ENCODE measurements around the gene SMARCA4. TPM values are rescaled to one million over a fixed set of nuclear protein-coding genes. Genes with fewer than 3 reads are reported as not detected.
A peak's percentile ranks its signal among the peaks of the same experiment; 100 is the strongest.

Gene SMARCA4
- total RNA-seq, 1 experiment from 2014 or later, result 261 TPM

- H3K27ac ChIP-seq (ENCODE audit: insufficient read length, low read depth, low read length), result no peak overlapping the region
- no peaks in the 10 kb centered on the region for H4K20me1 ChIP-seq (ENCODE audit: control insufficient read depth, insufficient read depth, insufficient read length)
- H4K91ac ChIP-seq (ENCODE audit: insufficient read length, low read depth, low read length), result no peak overlapping the region
- no peak overlapping the region for H2AFZ ChIP-seq (ENCODE audit: low read length)
- H3K4me2 ChIP-seq (ENCODE audit: insufficient read depth, insufficient read length, low read length), result no peak overlapping the region
- H4K8ac ChIP-seq (replicated peaks; ENCODE audit: insufficient read length, low read depth, low read length), result no peak overlapping the region
- WGBS (ENCODE audit: extremely low coverage, insufficient read length, low lambda C conversion rate), result no CpG with 5 or more reads among the region's 14 CpGs
- no peak overlapping the region for H3K4me3 Mint-ChIP-seq
- no peaks in the 10 kb centered on the region for H3K27me3 Mint-ChIP-seq (ENCODE audit: low read depth)
- H3K4me1 Mint-ChIP-seq, result no peaks in the 10 kb centered on the region
- no peak overlapping the region for H2BK120ac ChIP-seq (ENCODE audit: low read depth, low read length, poor library complexity, severe bottlenecking)
- H2BK20ac ChIP-seq (ENCODE audit: low read depth, low read length, poor library complexity, severe bottlenecking), result no peak overlapping the region
- peaks cover 33 to 75% (median 55%) of the 10 kb centered on the region in 3 experiments; a peak in 6 of 7 replicates for H3K36me3 Mint-ChIP-seq (ENCODE audit: insufficient read depth in 1 of 3, low read depth in 3 of 3)
- no peak overlapping the region for H3K56ac ChIP-seq (ENCODE audit: insufficient read length, low read depth, low read length)
- no peaks in the 10 kb centered on the region for H3K23me2 ChIP-seq (ENCODE audit: insufficient read length, low read depth, low read length, poor library complexity, severe bottlenecking)
- no peak overlapping the region for H3T11ph ChIP-seq (ENCODE audit: low read length)
- H3K27me3 ChIP-seq (ENCODE audit: insufficient read depth, low read length), result no peaks in the 10 kb centered on the region
- H3K14ac ChIP-seq (ENCODE audit: insufficient read depth, low read length), result no peak overlapping the region
- H3K4ac ChIP-seq (ENCODE audit: low read depth, low read length), result no peak overlapping the region
- no peak overlapping the region for H2AK5ac ChIP-seq (ENCODE audit: insufficient read length, low read length)
- no peak overlapping the region for H4K5ac ChIP-seq (ENCODE audit: insufficient read length, low read depth, low read length)
- no peak overlapping the region for H3K9ac ChIP-seq (ENCODE audit: extremely low read depth, insufficient read length, low read length)
- H3K23ac ChIP-seq (ENCODE audit: insufficient read length, low read depth, low read length), result no peak overlapping the region
- no peak overlapping the region for H3K18ac ChIP-seq (ENCODE audit: insufficient read length, low read depth, low read length)
- H3K9me3 ChIP-seq (ENCODE audit: control insufficient read depth, low read depth, low read length), result no peaks in the 10 kb centered on the region
- H3K27ac Mint-ChIP-seq, result peak overlapping the region in 1 of 3 experiments; percentile 31; a peak in 1 of 7 replicates
- no peaks in the 10 kb centered on the region for H3K4me1 ChIP-seq (ENCODE audit: insufficient read depth, low read length)
- no peak overlapping the region for H2BK12ac ChIP-seq (ENCODE audit: insufficient read length, low read depth, low read length)
- no peak overlapping the region for H2BK5ac ChIP-seq (ENCODE audit: insufficient read length, low read length)
- no peak for TF ChIP-seq CTCF (conservative IDR thresholded peaks at IDR 0.05)
- no peaks in the 10 kb centered on the region for H3K79me2 ChIP-seq (ENCODE audit: insufficient read depth, low read length)
- H3K9me3 Mint-ChIP-seq, result no peaks in the 10 kb centered on the region
- no peak for DNase-seq
- H3K79me1 ChIP-seq (ENCODE audit: insufficient read depth, low read depth, low read length, poor library complexity, severe bottlenecking), result no peaks in the 10 kb centered on the region
- H2BK15ac ChIP-seq (ENCODE audit: low read depth, low read length), result no peak overlapping the region
Observed at GRCh38 chr19:11046605-11047354, 86.0 kb downstream of the SMARCA4 start.
